Esophagus muscularis mucosa (tissue), 3 donors: ENCODE measurements around the gene SLC49A3.

Experiments used
- POLR2A ChIP-seq: fragments of 450-650 bp; IDR thresholded peaks from one replicate; pipeline ENCODE4 v1.6.1; 2017; ENCODE audit warnings: antibody characterized with exemption, moderate library complexity, mild to moderate bottlenecking, low read depth
- TF ChIP-seq, protein P1 (sequence below), 3 experiments: fragments of 200-600 bp in 2 of 3; fragments of 450-650 bp in 1 of 3; sonication (generic) in 2 of 3; IDR thresholded peaks; one replicate each; pipeline ENCODE4 v1.5.1; 2017 to 2019; ENCODE audit warnings: antibody characterized with exemption in 3 of 3, mild to moderate bottlenecking in 2 of 3, moderate library complexity in 1 of 3

DNA sequence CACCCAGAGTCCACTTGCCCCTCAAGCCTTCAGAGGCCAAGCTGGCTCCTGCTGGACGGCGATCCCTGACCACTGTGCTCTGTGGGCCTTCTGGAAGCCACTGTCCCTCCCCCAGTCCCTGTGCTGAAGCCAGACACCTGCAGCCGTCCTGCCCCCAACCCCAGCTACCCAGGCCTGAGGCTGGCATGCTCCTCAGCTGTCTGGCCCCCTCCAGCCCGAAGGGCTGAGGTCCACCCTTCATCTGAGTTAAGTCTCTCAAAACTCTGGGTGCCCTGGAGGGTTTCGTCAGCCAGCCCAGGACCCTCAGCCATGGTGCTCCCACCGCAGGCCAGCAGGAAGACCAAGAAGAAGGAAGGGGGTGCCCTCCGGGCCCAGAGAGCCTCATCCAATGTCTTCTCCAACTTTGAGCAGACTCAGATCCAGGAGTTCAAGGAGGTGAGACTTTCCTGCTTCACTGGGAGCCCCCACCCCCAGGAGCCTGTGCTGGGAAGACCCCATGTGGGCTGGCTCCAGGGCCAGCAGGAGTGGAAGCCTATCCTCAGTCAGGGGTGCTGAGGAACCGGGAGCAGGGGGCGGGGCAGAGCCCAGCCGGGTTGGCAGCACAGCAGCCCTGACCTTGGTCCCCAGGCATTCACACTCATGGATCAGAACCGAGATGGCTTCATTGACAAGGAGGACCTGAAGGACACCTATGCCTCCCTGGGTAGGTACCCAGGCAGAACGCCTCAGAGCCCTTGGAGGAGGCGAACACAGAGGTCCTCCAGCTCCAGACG is 10.4 kb downstream of the SLC49A3 start:
- TF ChIP-seq, protein P1, sequence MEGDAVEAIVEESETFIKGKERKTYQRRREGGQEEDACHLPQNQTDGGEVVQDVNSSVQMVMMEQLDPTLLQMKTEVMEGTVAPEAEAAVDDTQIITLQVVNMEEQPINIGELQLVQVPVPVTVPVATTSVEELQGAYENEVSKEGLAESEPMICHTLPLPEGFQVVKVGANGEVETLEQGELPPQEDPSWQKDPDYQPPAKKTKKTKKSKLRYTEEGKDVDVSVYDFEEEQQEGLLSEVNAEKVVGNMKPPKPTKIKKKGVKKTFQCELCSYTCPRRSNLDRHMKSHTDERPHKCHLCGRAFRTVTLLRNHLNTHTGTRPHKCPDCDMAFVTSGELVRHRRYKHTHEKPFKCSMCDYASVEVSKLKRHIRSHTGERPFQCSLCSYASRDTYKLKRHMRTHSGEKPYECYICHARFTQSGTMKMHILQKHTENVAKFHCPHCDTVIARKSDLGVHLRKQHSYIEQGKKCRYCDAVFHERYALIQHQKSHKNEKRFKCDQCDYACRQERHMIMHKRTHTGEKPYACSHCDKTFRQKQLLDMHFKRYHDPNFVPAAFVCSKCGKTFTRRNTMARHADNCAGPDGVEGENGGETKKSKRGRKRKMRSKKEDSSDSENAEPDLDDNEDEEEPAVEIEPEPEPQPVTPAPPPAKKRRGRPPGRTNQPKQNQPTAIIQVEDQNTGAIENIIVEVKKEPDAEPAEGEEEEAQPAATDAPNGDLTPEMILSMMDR (IDR thresholded peaks at IDR 0.05), result no peak
- TF ChIP-seq POLR2A, result no peak
